K562 (cell line): ENCODE measurements around the gene VWDE. TPM values are rescaled to one million over a fixed set of nuclear protein-coding genes. Genes with fewer than 3 reads are reported as not detected.
"Not testable (repeated sequence)": the region's sequence is repeated elsewhere in the genome, so short reads cannot be mapped to it uniquely, and the experiment has no call there.

Source experiments
- ATAC-seq: fragments of 200-7000 bp; cut with Tn5 transposase; 3 replicates; pipeline ENCODE4 v1.9.1; 2020; ENCODE audit warnings: moderate library complexity
- BruUV-seq: library from RNA; stranded (reverse); fragments of 400-500 nt; replicated peaks from 2 replicates; lab custom pipeline; 2021; lab: Mats Ljungman, UMichigan
- CTCF ChIA-PET: fragments of 300-600 bp; formaldehyde crosslinking; extraction: SDS; loops from one replicate; lab custom pipeline; 2021; ENCODE audit warnings: low intra/inter-chr PET ratio; lab: Yijun Ruan, JAX
- POLR2A ChIA-PET: fragments of 300-600, 350-650 bp; sonication (Branson Sonifier 250); formaldehyde crosslinking; extraction: SDS; loops from one replicate; lab custom pipeline; 2021; ENCODE audit warnings: antibody characterized with exemption, inconsistent platforms; lab: Yijun Ruan, JAX
- DNase-seq, 4 experiments: peaks; one replicate each; pipeline versions ENCODE4 v3.0.0 to v3.0.0-alpha.2; 2011 to 2018; ENCODE audit warnings: low spot score in 3 of 4, mixed read lengths in 3 of 4; ENCODE audit errors: extremely low read depth in 1 of 4
- FAIRE-seq: peaks from 2 replicates; lab custom pipeline; 2011; peaks lifted over from hg19 to GRCh38; lab: Jason Lieb, UNC
- H2AFZ ChIP-seq: 2 replicates; pipeline ENCODE4 v1.6.0; 2011; ENCODE audit warnings: low read depth, low read length, control low read depth, inconsistent platforms
- H3K27ac ChIP-seq: fragments of 200-600 bp; 3 replicates; pipeline ENCODE4 v1.8.0; 2011; ENCODE audit warnings: low read depth, mild to moderate bottlenecking, control low read depth, inconsistent platforms, low read length, moderate library complexity, mixed read lengths; ENCODE audit errors: extremely low read depth
- H3K27me3 ChIP-seq, 2 experiments: fragments of 300-600 bp in 1 of 2; 2 replicates in 1 of 2; 3 replicates in 1 of 2; pipeline versions ENCODE4 v1.6.0 to v1.8.0; 2011; ENCODE audit warnings: inconsistent platforms in 2 of 2, low read length in 2 of 2, mild to moderate bottlenecking in 1 of 2, mixed read lengths in 1 of 2, moderate library complexity in 1 of 2; ENCODE audit not compliant: control insufficient read depth in 2 of 2, insufficient read depth in 2 of 2
- H3K36me3 ChIP-seq: fragments of 300-600 bp; 3 replicates; pipeline ENCODE4 v1.8.0; 2011; ENCODE audit warnings: mild to moderate bottlenecking, low read length, inconsistent platforms; ENCODE audit not compliant: control insufficient read depth, insufficient read depth
- H3K4me1 ChIP-seq, 2 experiments: fragments of 200-600 bp in 1 of 2; replicated peaks in 1 of 2; 2 replicates in 1 of 2; 3 replicates in 1 of 2; pipeline versions ENCODE4 v1.5.1 to v1.8.0; 2011; ENCODE audit warnings: inconsistent platforms in 2 of 2, low read length in 2 of 2, mild to moderate bottlenecking in 1 of 2, mixed read lengths in 1 of 2, moderate library complexity in 1 of 2; ENCODE audit not compliant: control insufficient read depth in 2 of 2, insufficient read depth in 2 of 2
- H3K4me2 ChIP-seq: 2 replicates; pipeline ENCODE4 v1.6.1; 2011; ENCODE audit warnings: low read length, control low read depth, inconsistent platforms, mixed read lengths; ENCODE audit not compliant: insufficient read depth
- H3K4me3 ChIP-seq: fragments of 200-600 bp; sonication (generic), shearing (Covaris generic); 2 replicates; pipeline ENCODE4 v1.5.1; 2016; ENCODE audit warnings: control low read depth, inconsistent platforms
- H3K79me2 ChIP-seq: fragments of 200-600 bp; 3 replicates; pipeline ENCODE4 v1.8.0; 2011; ENCODE audit warnings: low read length, inconsistent platforms; ENCODE audit not compliant: control insufficient read depth, insufficient read depth
- H3K9ac ChIP-seq, 2 experiments: 2 replicates each; pipeline versions ENCODE4 v1.6.0 to v1.6.1; 2011; ENCODE audit warnings: low read depth in 2 of 2, low read length in 2 of 2, control low read depth in 1 of 2, inconsistent platforms in 1 of 2, mild to moderate bottlenecking in 1 of 2, mixed read lengths in 1 of 2; ENCODE audit not compliant: insufficient read depth in 1 of 2
- H3K9me1 ChIP-seq: one replicate; pipeline ENCODE4 v1.6.0; 2011; ENCODE audit warnings: inconsistent platforms, mild to moderate bottlenecking, low read length, moderate library complexity; ENCODE audit not compliant: control insufficient read depth, insufficient read depth
- H3K9me3 ChIP-seq: replicated peaks from 2 replicates; pipeline ENCODE4 v1.5.1; 2011; ENCODE audit warnings: low read depth, low read length, inconsistent platforms; ENCODE audit not compliant: control insufficient read depth, insufficient read depth
- H4K20me1 ChIP-seq: replicated peaks from 2 replicates; pipeline ENCODE4 v1.6.1; 2011; ENCODE audit warnings: low read length, inconsistent platforms, mixed read lengths; ENCODE audit not compliant: control insufficient read depth, insufficient read depth
- AFF1 ChIP-seq, 2 experiments: fragments of 450-650 bp; IDR thresholded peaks; 2 replicates each; pipeline ENCODE4 v1.6.1; 2018; ENCODE audit warnings: mild to moderate bottlenecking in 2 of 2, low read depth in 1 of 2; ENCODE audit not compliant: partially characterized antibody in 2 of 2
- WGBS: fragments of 100-300 bp; shearing (Covaris generic); methylation state at CpG from one replicate; pipeline ENCODE4 v1.1.6; 2016; ENCODE audit warnings: low coverage, mixed read lengths; ENCODE audit not compliant: insufficient coverage; ENCODE audit errors: missing lambda C conversion rate; 5-methylcytosine and 5-hydroxymethylcytosine counted together
- in situ Hi-C: fragments of 300-500 bp; cut with MboI; formaldehyde crosslinking; loops from 4 replicates; pipeline ENCODE4 v1.15.0; 2018; ENCODE audit warnings: inconsistent platforms, mixed read lengths
- intact Hi-C: fragments of 100-400 bp; cut with micrococcal nuclease; formaldehyde crosslinking; loops from 2 replicates; pipeline ENCODE4 v1.14.2; 2022
- polyA plus RNA-seq, 8 experiments: library from polyadenylated mRNA; depleted of rRNA in 4 of 8; stranded (reverse) in 5 of 8; unstranded in 3 of 8; fragments of >200 nt; fragmentation: Nextera tagmentation in 2 of 8; fragmentation: Illumina TruSeq in 1 of 8; extraction: Ambion mirVana in 2 of 8; extraction: Trizol in 1 of 8; gene quantifications; 2 replicates each; pipeline versions ENCODE4 v1.2.1 to v1.2.3, GENCODE V29; 2011 to 2014; ENCODE audit warnings: inconsistent platforms in 1 of 8, missing spikeins in 1 of 8
- total RNA-seq, 7 experiments: library from RNA; depleted of rRNA in 6 of 7; stranded (reverse); fragments of >200 nt in 6 of 7; fragmentation: Illumina TruSeq in 2 of 7; extraction: Trizol in 2 of 7; gene quantifications; 2 replicates each; pipeline versions ENCODE4 v1.2.1 to v1.2.3, GENCODE V29; 2011 to 2021; ENCODE audit warnings: low replicate concordance in 1 of 7

The VWDE gene
- total and polyA plus RNA-seq, 9 of the 15 experiments (the other 6 are each of a cell fraction or from before 2014, with no cell fraction given) = 40.6 to 162 (median 95.2) TPM

GRCh38 chr7:12453136-12453535 is 49.5 kb upstream of the VWDE start:
- FAIRE-seq, H3K4me1 ChIP-seq, H3K79me2 ChIP-seq, H3K9me3 ChIP-seq, H3K4me3 ChIP-seq, H3K9me1 ChIP-seq, H2AFZ ChIP-seq, H3K27ac ChIP-seq, H3K36me3 ChIP-seq, H3K4me2 ChIP-seq, in situ Hi-C loops, H4K20me1 ChIP-seq, ATAC-seq, POLR2A ChIA-PET, H3K9ac ChIP-seq, H3K27me3 ChIP-seq, DNase-seq, CTCF ChIA-PET, BruUV-seq: not testable (repeated sequence)
- TF ChIP-seq AFF1 (IDR thresholded peaks at IDR 0.05; ENCODE audit: low read depth in 1 of 2, partially characterized antibody in 2 of 2) = peak in 1 of 2 experiments; percentile 94
- WGBS = 40% methylated on average over 1 of the region's 2 CpGs
- intact Hi-C loops = loop anchor here (10.0 kb wide), 1 partner anchor 618 kb away; the partner anchor contains the start of gene THSD7A
